PC-3 (cell line): ENCODE results near the gene TNK2. TPM values are rescaled to one million over a fixed set of nuclear protein-coding genes. Genes with fewer than 3 reads are reported as not detected.
A peak's percentile ranks its signal among the peaks of the same experiment; 100 is the strongest.
"Not testable (repeated sequence)": the region's sequence is repeated elsewhere in the genome, so short reads cannot be mapped to it uniquely, and the experiment has no call there.

Experiments used
- ATAC-seq: fragments of 200-7000 bp; cut with Tn5 transposase; 2 replicates; pipeline ENCODE4 v1.9.1; 2020; ENCODE audit warnings: mild to moderate bottlenecking, moderate library complexity
- BruUV-seq: library from RNA; stranded (reverse); fragments of 400-500 nt; replicated peaks from 2 replicates; lab custom pipeline; 2021; lab: Mats Ljungman, UMichigan
- CTCF ChIA-PET: fragments of 300-600 bp; sonication (Branson Sonifier 250); formaldehyde crosslinking; loops from one replicate; lab custom pipeline; 2022; ENCODE audit warnings: antibody characterized with exemption; lab: Charles Lee
- POLR2A ChIA-PET: fragments of 300-600 bp; sonication (Branson Sonifier 250); formaldehyde crosslinking; loops from one replicate; lab custom pipeline; 2022; ENCODE audit warnings: antibody characterized with exemption; ENCODE audit not compliant: unreplicated experiment; lab: Charles Lee
- DNase-seq: peaks from one replicate; pipeline ENCODE4 v3.0.0-alpha.2; 2015
- H2AFZ ChIP-seq: fragments of 300-600 bp; sonication (generic); 2 replicates; pipeline ENCODE4 v1.6.0; 2016; ENCODE audit warnings: antibody characterized with exemption, low read length
- H3F3A ChIP-seq: fragments of 300-600 bp; sonication (generic); one replicate; pipeline ENCODE4 v1.6.0; 2017; ENCODE audit warnings: antibody characterized with exemption, low read length, control low read depth, mild to moderate bottlenecking; ENCODE audit not compliant: unreplicated experiment
- H3K27ac ChIP-seq: fragments of 300-600 bp; sonication (generic); 2 replicates; pipeline ENCODE4 v1.5.1; 2016; ENCODE audit warnings: mild to moderate bottlenecking, low read length
- H3K27me3 ChIP-seq: fragments of 300-600 bp; sonication (generic); 2 replicates; pipeline ENCODE4 v1.6.1; 2016; ENCODE audit warnings: low read length, mixed read lengths
- H3K36me3 ChIP-seq: fragments of 300-600 bp; sonication (generic); 2 replicates; pipeline ENCODE4 v1.6.1; 2016; ENCODE audit warnings: low read depth, mixed run types, low read length, mixed read lengths
- H3K4me1 ChIP-seq: fragments of 300-600 bp; sonication (generic); 2 replicates; pipeline ENCODE4 v1.5.1; 2016; ENCODE audit warnings: low read length; ENCODE audit not compliant: insufficient read depth
- H3K4me2 ChIP-seq: fragments of 300-600 bp; sonication (generic); 2 replicates; pipeline ENCODE4 v1.6.0; 2016; ENCODE audit warnings: low read length
- H3K4me3 ChIP-seq: fragments of 300-600 bp; sonication (generic); 2 replicates; pipeline ENCODE4 v1.5.1; 2016; ENCODE audit warnings: mild to moderate bottlenecking, low read length, mixed read lengths
- H3K79me2 ChIP-seq: fragments of 300-600 bp; sonication (generic); 2 replicates; pipeline ENCODE4 v1.6.1; 2017; ENCODE audit warnings: low read length, mixed read lengths
- H3K9ac ChIP-seq: fragments of 300-600 bp; sonication (generic); 2 replicates; pipeline ENCODE4 v1.6.0; 2016; ENCODE audit warnings: mild to moderate bottlenecking, low read length
- H3K9me2 ChIP-seq: fragments of 300-600 bp; sonication (generic); replicated peaks from 2 replicates; pipeline ENCODE4 v1.6.1; 2016; ENCODE audit warnings: mixed run types, low read length, mixed read lengths
- H3K9me3 ChIP-seq: fragments of 300-600 bp; sonication (generic); 2 replicates; pipeline ENCODE4 v1.6.1; 2016; ENCODE audit warnings: low read length, mixed read lengths
- H4K20me1 ChIP-seq: fragments of 300-600 bp; sonication (generic); 2 replicates; pipeline ENCODE4 v1.6.1; 2016; ENCODE audit warnings: low read length, mixed read lengths
- CTCF ChIP-seq: fragments of 300-600 bp; sonication (generic); conservative IDR thresholded peaks from 2 replicates; pipeline ENCODE4 v1.5.1; 2017; ENCODE audit warnings: antibody characterized with exemption, low read depth, mild to moderate bottlenecking, low read length
- EZH2 ChIP-seq: fragments of 300-600 bp; sonication (generic); IDR thresholded peaks from one replicate; pipeline ENCODE4 v1.6.1; 2017; ENCODE audit warnings: antibody characterized with exemption, mild to moderate bottlenecking, low read length; ENCODE audit not compliant: unreplicated experiment
- EZH2phosphoT487 ChIP-seq: fragments of 300-600 bp; sonication (generic); IDR thresholded peaks from 2 replicates; pipeline ENCODE4 v1.6.1; 2018; ENCODE audit warnings: mild to moderate bottlenecking, antibody characterized with exemption, low read length, borderline replicate concordance
- intact Hi-C: fragments of 100-400 bp; cut with micrococcal nuclease; formaldehyde crosslinking; loops from 2 replicates; pipeline ENCODE4 v1.9.0; 2023
- total RNA-seq: library from RNA; depleted of rRNA; stranded (reverse); fragments of >200 nt; gene quantifications from 2 replicates; pipeline ENCODE4 v1.2.3, GENCODE V29; 2014

The TNK2 gene
- total RNA-seq, 1 experiment from 2014 or later: 49.3 TPM

GRCh38 chr3:195903950-195904290, 4.4 kb downstream of the TNK2 start:
- Histone ChIP-seq H4K20me1 (no peaks in the 10 kb centered on the region), H3K4me1 (peaks cover 47% of the 10 kb centered on the region), H3K27me3 (no peaks in the 10 kb centered on the region), H2AFZ (no peak overlapping the region), H3K4me3 (no peak overlapping the region), H3K36me3 (no peaks in the 10 kb centered on the region), H3F3A (no peaks in the 10 kb centered on the region), H3K9ac (no peak overlapping the region), H3K9me3 (no peaks in the 10 kb centered on the region), H3K9me2 (no peaks in the 10 kb centered on the region), H3K27ac (no peak overlapping the region), H3K79me2 (peaks cover 85% of the 10 kb centered on the region), H3K4me2 (no peak overlapping the region)
- ChIA-PET POLR2A (no interaction called here), CTCF (no interaction called here)
- TF ChIP-seq EZH2 (no peak), CTCF (no peak), EZH2phosphoT487 (no peak)
- ATAC-seq: no peak
- no peak for DNase-seq
- BruUV-seq: no TSS peak
- intact Hi-C loops: no loop called here

- BruUV-seq, H3K4me2 ChIP-seq, H3K36me3 ChIP-seq, H3K9me3 ChIP-seq, CTCF ChIA-PET, H3K9me2 ChIP-seq, intact Hi-C loops, H3K27ac ChIP-seq, H3F3A ChIP-seq, POLR2A ChIA-PET, H4K20me1 ChIP-seq, H3K4me3 ChIP-seq, H3K9ac ChIP-seq, ATAC-seq, H2AFZ ChIP-seq, DNase-seq, H3K27me3 ChIP-seq: not testable (repeated sequence)
- peaks cover 47% of the 10 kb centered on the region for H3K4me1 ChIP-seq
- H3K79me2 ChIP-seq: peaks cover 72% of the 10 kb centered on the region
Measured at GRCh38 chr3:195902634-195903033, 5.7 kb downstream of the TNK2 start.

GRCh38 chr3:195901836-195902585, 6.3 kb downstream of the TNK2 start:
- DNase-seq, BruUV-seq, H2AFZ ChIP-seq, H3K9ac ChIP-seq, H3K9me3 ChIP-seq, intact Hi-C loops, H3K36me3 ChIP-seq, H3K9me2 ChIP-seq, H3K4me2 ChIP-seq, H4K20me1 ChIP-seq, H3K27me3 ChIP-seq, ATAC-seq, POLR2A ChIA-PET, H3K4me3 ChIP-seq, H3F3A ChIP-seq, CTCF ChIA-PET: not testable (repeated sequence)
- Histone ChIP-seq H3K27ac (peak overlapping the region; percentile 86; the same call in 1 of the 2 replicates), H3K4me1 (peaks cover 46% of the 10 kb centered on the region), H3K79me2 (peaks cover 68% of the 10 kb centered on the region)
